Upper lobe of right lung (tissue), 1 donor: ENCODE measurements around the gene SECISBP2. TPM values are rescaled to one million over a fixed set of nuclear protein-coding genes. Genes with fewer than 3 reads are reported as not detected.
"Not testable (repeated sequence)": the region's sequence is repeated elsewhere in the genome, so short reads cannot be mapped to it uniquely, and the experiment has no call there.

Experiments
- ATAC-seq: fragments of 200-7000 bp; cut with Tn5 transposase; one replicate; pipeline ENCODE4 v1.9.1; 2020; ENCODE audit warnings: mild to moderate bottlenecking, moderate library complexity
- DNase-seq: peaks from one replicate; pipeline ENCODE4 v3.0.0-alpha.2; 2020
- H3K27ac ChIP-seq: fragments of 200-600 bp; one replicate; pipeline ENCODE4 v1.8.0; 2022
- H3K27me3 ChIP-seq: fragments of 200-600 bp; one replicate; pipeline ENCODE4 v1.8.0; 2022; ENCODE audit warnings: mild to moderate bottlenecking
- H3K36me3 ChIP-seq: fragments of 200-600 bp; one replicate; pipeline ENCODE4 v1.8.0; 2022
- H3K4me1 ChIP-seq: fragments of 200-600 bp; one replicate; pipeline ENCODE4 v1.8.0; 2022
- H3K4me3 ChIP-seq: fragments of 200-600 bp; one replicate; pipeline ENCODE4 v1.8.0; 2022; ENCODE audit warnings: mild to moderate bottlenecking
- H3K9me3 ChIP-seq: fragments of 200-600 bp; one replicate; pipeline ENCODE4 v1.8.0; 2022
- CTCF ChIP-seq: fragments of 200-600 bp; IDR thresholded peaks from one replicate; pipeline ENCODE4 v1.8.0; 2022; ENCODE audit warnings: antibody characterized with exemption
- intact Hi-C: fragments of 100-400 bp; cut with DNase I; formaldehyde crosslinking; loops from one replicate; pipeline ENCODE4 v1.11.0; 2022
- total RNA-seq: library from RNA; stranded (reverse); fragmentation: NEBNext Ultra II Directional; extraction: Animal tissue kit (Norgen Biotek cat#: 25700); gene quantifications from one replicate; pipeline ENCODE4 v1.2.1, GENCODE V29; 2021
- donor health status: DM: no; HTN: yes; CAD: no; lungs with severe emphysema.

The SECISBP2 gene
- total RNA-seq, 1 donor from 2014 or later, result 58.0 TPM

GRCh38 chr9:89330513-89330912, 12.2 kb downstream of the SECISBP2 start:
- ATAC-seq (no peak), DNase-seq (no peak)
- Histone ChIP-seq H3K4me1 (no peaks in the 10 kb centered on the region), H3K9me3 (no peaks in the 10 kb centered on the region), H3K27ac (no peak overlapping the region), H3K4me3 (no peak overlapping the region), H3K36me3 (peaks cover 98% of the 10 kb centered on the region), H3K27me3 (no peaks in the 10 kb centered on the region)
- TF ChIP-seq CTCF, result no peak
- intact Hi-C loops, result no loop called here

GRCh38 chr9:89339807-89340206, 21.5 kb downstream of the SECISBP2 start:
- no peak for TF ChIP-seq CTCF
- H3K36me3 ChIP-seq, result peaks cover 95% of the 10 kb centered on the region
- ATAC-seq, result no peak

GRCh38 chr9:89340332-89340731, 22.0 kb downstream of the SECISBP2 start:
- no peak for ATAC-seq
- intact Hi-C loops, result no loop called here

More at GRCh38 chr9:89339807-89340206, 21.5 kb downstream of the SECISBP2 start:
- Histone ChIP-seq H3K4me1 (no peaks in the 10 kb centered on the region), H3K4me3 (no peak overlapping the region), H3K27ac (no peak overlapping the region), H3K27me3 (no peaks in the 10 kb centered on the region), H3K9me3 (no peaks in the 10 kb centered on the region)
- intact Hi-C loops, result no loop called here
- DNase-seq, result no peak

GRCh38 chr9:89342213-89342612, 23.9 kb downstream of the SECISBP2 start:
- TF ChIP-seq CTCF, result no peak
- Histone ChIP-seq H3K4me3 (no peak overlapping the region), H3K36me3 (peaks cover 96% of the 10 kb centered on the region), H3K27me3 (no peaks in the 10 kb centered on the region), H3K9me3 (no peaks in the 10 kb centered on the region), H3K4me1 (no peaks in the 10 kb centered on the region), H3K27ac (no peak overlapping the region)
- DNase-seq (no peak), ATAC-seq (no peak)
- intact Hi-C loops, result no loop called here

More at GRCh38 chr9:89340332-89340731, 22.0 kb downstream of the SECISBP2 start:
- Histone ChIP-seq H3K4me1 (no peaks in the 10 kb centered on the region), H3K36me3 (peaks cover 95% of the 10 kb centered on the region), H3K4me3 (no peak overlapping the region), H3K27ac (no peak overlapping the region), H3K9me3 (no peaks in the 10 kb centered on the region), H3K27me3 (no peaks in the 10 kb centered on the region)
- no peak for TF ChIP-seq CTCF
- no peak for DNase-seq

- intact Hi-C loops, result no loop called here
- Histone ChIP-seq H3K9me3 (no peaks in the 10 kb centered on the region), H3K4me1 (no peaks in the 10 kb centered on the region), H3K36me3 (peaks cover 96% of the 10 kb centered on the region), H3K4me3 (no peak overlapping the region), H3K27ac (no peak overlapping the region), H3K27me3 (no peaks in the 10 kb centered on the region)
- TF ChIP-seq CTCF, result no peak
- no peak for ATAC-seq
- DNase-seq, result no peak
These were observed 24.6 kb downstream of the SECISBP2 start for GRCh38 chr9:89342948-89343347.

- H3K27me3 ChIP-seq, DNase-seq, H3K27ac ChIP-seq, H3K9me3 ChIP-seq, ATAC-seq, intact Hi-C loops, H3K4me1 ChIP-seq, H3K4me3 ChIP-seq: not testable (repeated sequence)
- H3K36me3 ChIP-seq, result peaks cover 97% of the 10 kb centered on the region
These were observed 25.5 kb downstream of the SECISBP2 start for GRCh38 chr9:89343812-89344211.
